Activated T-cell treated with anti-CD3 and anti-CD28 coated beads for 24 hours (primary cell): Measurements from ENCODE around the gene CLTB.
A peak's percentile ranks its signal among the peaks of the same experiment; 100 is the strongest.

Source experiments
- DNase-seq: peaks from one replicate; pipeline ENCODE4 v3.0.0-alpha.2; 2020; ENCODE audit warnings: low read depth

CLTB gene

GRCh38 chr5:176382721-176383120 lies 33.6 kb downstream of the CLTB start:
- DNase-seq: no peak

DNA sequence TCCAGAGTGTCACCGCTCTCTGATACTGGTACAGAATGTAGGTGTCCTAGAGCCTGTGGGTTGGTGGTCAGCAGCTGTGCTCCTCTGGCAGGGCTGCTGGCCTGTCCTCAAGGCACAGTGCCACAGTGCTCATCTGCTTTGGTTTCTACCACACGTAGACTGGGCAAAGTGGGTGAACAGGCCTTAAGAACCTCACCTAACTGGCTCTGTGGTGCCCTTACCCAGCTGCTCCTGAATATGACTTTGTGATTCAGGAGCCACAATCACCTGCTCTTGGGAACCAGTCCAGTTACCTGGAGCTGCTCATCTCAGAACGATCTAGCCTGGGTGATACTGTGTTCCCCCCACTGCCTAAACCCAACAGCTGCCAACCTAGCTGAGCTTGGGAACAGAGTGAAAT lies 34.4 kb downstream of the CLTB start:
- DNase-seq: no peak

- DNase-seq: no peak
These were observed 34.9 kb downstream of the CLTB start for GRCh38 chr5:176381423-176381822.

DNA sequence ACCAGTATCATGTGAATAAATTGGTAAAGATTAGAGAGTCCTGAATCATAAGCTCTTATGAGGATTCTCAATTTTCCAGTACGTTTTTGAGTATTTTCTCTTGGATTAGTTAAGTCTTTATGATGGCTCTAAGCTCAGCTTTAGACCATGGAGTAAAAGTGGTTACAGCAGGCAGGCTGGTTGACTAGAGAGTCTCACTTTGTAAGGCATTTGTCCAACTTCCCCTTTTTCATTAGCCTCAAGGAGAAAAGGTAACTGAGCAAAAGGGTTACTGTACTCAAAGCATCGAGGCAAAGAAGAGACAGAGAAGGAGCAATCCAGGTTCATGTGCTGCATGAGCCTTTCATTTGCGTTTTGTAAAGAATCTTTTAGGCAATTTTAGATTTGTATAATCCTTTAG lies 36.5 kb downstream of the CLTB start:
- DNase-seq: no peak

DNA sequence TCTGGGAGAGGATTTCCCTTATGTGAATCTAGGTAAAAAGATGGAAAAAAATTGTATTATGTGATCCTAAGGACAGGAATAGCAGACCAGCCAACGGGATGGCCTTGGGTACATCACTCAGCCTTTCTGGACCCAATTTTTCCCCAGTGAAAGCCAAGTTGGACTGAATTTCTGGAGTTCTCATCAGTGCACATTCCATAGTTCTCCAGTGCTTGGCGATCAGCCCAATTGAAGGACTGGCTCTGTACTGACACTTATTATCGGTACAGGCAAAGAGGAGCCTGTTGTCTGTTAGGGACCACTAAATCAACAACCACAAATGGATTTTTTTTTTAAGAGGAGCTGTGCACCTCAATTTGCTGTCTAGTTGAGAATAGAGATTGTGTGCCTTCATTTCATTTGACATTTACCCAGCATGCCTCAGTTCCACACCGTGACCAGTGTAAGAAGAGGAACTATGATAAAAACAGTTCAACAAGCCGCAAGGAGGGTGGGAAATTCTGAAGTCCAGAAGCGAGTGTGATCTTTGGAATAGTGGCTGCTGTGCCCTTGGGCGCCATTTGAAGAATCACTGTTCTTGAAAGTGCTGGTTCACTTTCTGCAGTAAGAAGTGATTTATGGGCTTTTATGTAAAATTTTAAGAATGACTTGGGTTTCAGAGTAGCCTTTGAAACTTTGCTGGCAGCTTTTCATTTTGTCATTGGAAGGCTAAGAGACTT lies 43.1 kb downstream of the CLTB start:
- no peak for DNase-seq

- no peak for DNase-seq
These were observed 44.5 kb downstream of the CLTB start for GRCh38 chr5:176371621-176372539.

DNA sequence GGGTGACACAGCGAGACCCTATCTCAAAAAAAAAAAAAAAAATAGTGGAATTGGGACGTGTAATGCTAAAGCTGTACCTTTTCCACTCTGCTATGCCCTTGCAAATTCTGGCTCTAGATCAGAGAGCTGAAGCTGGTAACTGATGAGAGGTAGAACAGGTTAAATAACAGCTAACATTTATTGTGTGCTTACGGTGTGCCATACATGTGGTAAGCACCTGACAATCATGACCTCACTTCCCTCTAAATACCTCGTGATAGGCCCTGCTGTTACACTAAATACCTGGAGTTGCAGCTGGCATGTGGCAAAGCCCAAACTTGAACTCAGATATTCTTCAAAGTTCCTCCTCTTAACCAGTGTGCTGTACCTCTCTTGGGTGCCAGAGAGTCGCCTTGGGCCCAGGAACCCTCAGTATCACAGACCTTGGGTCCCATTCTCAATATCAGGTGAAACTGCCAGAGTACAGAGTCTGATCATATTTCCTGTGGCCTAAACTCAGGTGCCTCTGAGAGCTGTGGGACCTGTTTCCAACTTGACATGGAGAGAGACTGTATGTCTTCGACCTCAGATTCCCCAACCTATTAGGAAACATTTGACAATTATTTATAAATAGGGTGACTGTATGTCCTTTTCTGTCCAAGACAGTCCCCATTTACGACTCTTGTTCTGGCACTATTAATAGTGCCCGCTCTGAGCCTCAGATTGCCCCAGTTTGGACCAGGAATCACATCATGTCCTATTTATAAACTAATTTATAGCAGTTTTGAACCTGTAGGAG lies 46.2 kb downstream of the CLTB start:
- no peak for DNase-seq

- no peak for DNase-seq
These were observed 47.6 kb downstream of the CLTB start for GRCh38 chr5:176368726-176369125.

DNA sequence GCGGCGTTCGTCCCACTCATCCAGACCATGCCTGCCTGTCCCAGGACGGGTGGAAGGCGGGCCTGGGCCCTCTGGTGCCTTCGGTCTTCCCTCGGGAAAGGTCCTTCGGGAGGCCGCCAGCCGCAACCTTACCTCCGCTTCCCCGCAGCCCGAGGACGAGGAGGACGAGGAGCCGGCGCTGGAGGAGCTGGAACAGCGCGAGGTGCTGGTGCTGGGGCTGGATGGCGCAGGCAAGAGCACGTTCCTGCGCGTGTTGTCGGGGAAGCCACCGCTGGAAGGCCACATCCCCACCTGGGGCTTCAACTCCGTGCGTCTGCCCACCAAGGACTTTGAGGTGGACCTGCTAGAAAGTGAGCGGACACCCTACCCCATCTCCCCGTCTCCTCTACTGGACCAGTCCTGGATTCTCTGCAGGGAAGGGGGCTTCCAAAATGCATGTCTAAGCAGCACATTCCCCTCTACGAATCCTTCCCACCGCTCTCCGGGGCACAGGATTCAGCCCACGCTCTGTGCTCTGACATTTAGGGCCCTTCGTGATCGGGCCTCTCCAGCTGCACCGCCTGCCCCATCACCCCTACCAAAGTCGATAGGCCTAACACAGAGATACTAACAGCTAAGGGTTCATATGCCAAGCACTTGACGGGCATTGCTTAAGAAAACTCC lies 50.0 kb downstream of the CLTB start:
- DNase-seq: no peak

GRCh38 chr5:176365351-176366231 lies 50.7 kb downstream of the CLTB start, which contains the start of gene ARL10:
Gene ARL10 (plus strand): TSS chr5:176365487. CDS start chr5:176365564, 77 bp downstream.
- peak; percentile 50 for DNase-seq

DNA sequence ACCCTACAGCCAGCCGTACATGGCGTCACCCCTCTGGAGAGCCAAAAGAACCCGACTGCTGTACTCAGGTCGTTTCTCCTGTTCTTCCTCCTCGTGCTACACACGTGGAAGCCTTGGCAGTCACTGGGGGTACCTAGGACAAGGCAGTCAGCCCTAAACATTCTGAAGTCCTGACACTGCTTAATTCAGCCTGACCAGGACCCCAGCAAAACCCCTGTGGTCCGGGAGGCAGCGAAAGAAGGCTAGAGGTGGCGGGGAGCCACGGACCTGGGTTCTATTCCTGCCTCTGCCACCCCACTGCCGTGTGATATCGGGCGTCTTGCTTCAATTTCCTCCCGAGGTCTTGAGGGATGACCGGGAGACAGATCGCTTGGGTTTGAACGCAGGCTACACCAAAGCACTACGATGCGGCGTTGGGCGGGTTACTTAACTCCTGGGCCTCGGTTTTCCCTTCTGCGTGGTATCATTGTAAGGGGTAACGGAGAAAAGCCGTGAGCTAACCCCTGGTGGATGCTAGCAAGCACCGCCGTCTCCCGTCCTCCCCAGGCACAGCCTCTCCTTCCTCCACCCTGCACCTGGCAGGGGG lies 51.5 kb downstream of the CLTB start:
- no peak for DNase-seq

GRCh38 chr5:176362233-176362490 lies 54.2 kb downstream of the CLTB start:
- no peak for DNase-seq

GRCh38 chr5:176361437-176362232 lies 54.7 kb downstream of the CLTB start, which contains the start of gene KIAA1191:
Gene KIAA1191 (minus strand): TSS chr5:176361764. CDS start chr5:176359508, 2,256 bp downstream.
- peak; percentile 88 for DNase-seq

DNA sequence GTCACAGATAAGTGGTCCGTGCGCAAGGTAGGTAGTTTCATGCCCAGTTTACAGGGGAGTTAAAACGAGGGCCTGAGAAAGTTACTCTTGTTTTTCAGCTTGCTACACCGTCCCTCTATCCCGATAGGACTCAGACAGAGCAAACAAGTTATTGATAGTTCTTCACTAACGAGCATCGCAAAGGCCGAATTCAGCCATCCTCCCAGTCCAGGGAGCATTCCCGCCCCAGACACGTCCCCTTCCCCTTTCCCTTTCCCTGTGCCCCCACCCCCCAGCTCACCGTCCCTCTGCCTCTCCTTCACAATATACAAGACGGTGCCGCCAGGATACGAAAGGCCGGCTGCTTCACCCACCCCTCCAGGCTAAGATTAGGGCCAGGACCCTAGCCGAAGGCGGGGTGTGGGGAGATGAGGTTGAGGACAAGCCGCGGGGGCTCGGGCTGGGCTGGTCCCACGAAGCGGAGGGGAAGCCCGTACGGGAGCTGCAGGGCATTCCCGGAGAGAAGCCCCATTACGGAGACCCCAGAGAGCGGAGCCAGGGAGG lies 55.4 kb downstream of the CLTB start:
- no peak for DNase-seq

- no peak for DNase-seq
These were observed 56.7 kb downstream of the CLTB start for GRCh38 chr5:176359658-176360057.

DNA sequence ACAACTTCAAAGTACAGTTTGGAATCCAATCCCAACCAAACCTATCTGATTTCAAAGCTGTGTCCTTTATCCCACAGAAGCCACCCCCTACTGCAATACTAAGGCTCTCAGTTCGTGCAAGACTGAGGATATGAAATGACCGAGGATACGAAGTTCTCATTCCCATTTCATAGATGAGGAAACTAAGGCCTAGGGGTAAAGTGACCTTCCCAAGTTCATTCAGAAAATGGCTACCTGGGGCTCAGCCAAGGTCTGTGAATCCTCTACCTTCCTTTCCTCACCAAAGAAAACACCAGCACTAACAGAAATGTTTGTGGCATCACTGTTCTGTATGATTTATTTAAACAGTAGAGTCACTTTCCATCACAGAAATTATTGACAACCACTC lies 60.2 kb downstream of the CLTB start:
- no peak for DNase-seq

GRCh38 chr5:176355400-176356178 lies 60.8 kb downstream of the CLTB start:
- no peak for DNase-seq

- no peak for DNase-seq
These were observed 62.8 kb downstream of the CLTB start for GRCh38 chr5:176353533-176353932.
